ENCODE results near the gene REXO1.

GRCh38 chr19:1822210-1822609 lies 26.1 kb downstream of the REXO1 start:
- TF ChIP-seq CTCF (conservative IDR thresholded peaks at IDR 0.05; ENCODE audit: low read length): no peak
- no peak for TF ChIP-seq EZH2phosphoT487 (IDR thresholded peaks at IDR 0.05; ENCODE audit: borderline replicate concordance)
